GM23338 (cell line): ENCODE results near the gene PGS1. TPM values are rescaled to one million over a fixed set of nuclear protein-coding genes. Genes with fewer than 3 reads are reported as not detected.

Experiments
- ATAC-seq: fragments of 200-7000 bp; cut with Tn5 transposase; 3 replicates; pipeline ENCODE4 v1.9.1; 2020
- DNase-seq: peaks from one replicate; pipeline ENCODE4 v3.0.0-alpha.2; 2015; ENCODE audit warnings: low spot score
- H2AFZ ChIP-seq: fragments of 200-600 bp; sonication (generic); 2 replicates; pipeline ENCODE4 v1.8.0; 2016; ENCODE audit warnings: antibody characterized with exemption, mild to moderate bottlenecking, moderate library complexity
- H3F3A ChIP-seq: fragments of 200-600 bp; sonication (generic); replicated peaks from 2 replicates; pipeline ENCODE4 v1.8.0; 2017; ENCODE audit warnings: antibody characterized with exemption, mixed run types, low read depth
- H3K27ac ChIP-seq: fragments of 200-600 bp; sonication (generic); 2 replicates; pipeline ENCODE4 v1.6.1; 2016; ENCODE audit warnings: low read depth
- H3K27me3 ChIP-seq: fragments of 200-600 bp; sonication (generic); 2 replicates; pipeline ENCODE4 v1.8.0; 2016; ENCODE audit warnings: mild to moderate bottlenecking, mixed run types, moderate library complexity; ENCODE audit not compliant: insufficient read depth
- H3K36me3 ChIP-seq: fragments of 200-600 bp; sonication (generic); 2 replicates; pipeline ENCODE4 v1.8.0; 2016; ENCODE audit warnings: mild to moderate bottlenecking; ENCODE audit not compliant: insufficient read depth
- H3K4me1 ChIP-seq: fragments of 200-600 bp; sonication (generic); 2 replicates; pipeline ENCODE4 v1.8.0; 2016; ENCODE audit warnings: mild to moderate bottlenecking, moderate library complexity; ENCODE audit not compliant: insufficient read depth
- H3K4me2 ChIP-seq: fragments of 200-600 bp; sonication (generic); 2 replicates; pipeline ENCODE4 v1.7.1; 2017; ENCODE audit warnings: mixed run types
- H3K4me3 ChIP-seq: fragments of 200-600 bp; sonication (generic); 2 replicates; pipeline ENCODE4 v1.6.1; 2016; ENCODE audit warnings: mixed run types
- H3K79me2 ChIP-seq: fragments of 200-600 bp; sonication (generic); replicated peaks from 2 replicates; pipeline ENCODE4 v1.8.0; 2017; ENCODE audit warnings: mild to moderate bottlenecking; ENCODE audit not compliant: insufficient read depth
- H3K9me2 ChIP-seq: fragments of 200-600 bp; sonication (generic); 2 replicates; pipeline ENCODE4 v1.8.0; 2017; ENCODE audit not compliant: insufficient read depth
- H4K20me1 ChIP-seq: fragments of 200-600 bp; sonication (generic); replicated peaks from 2 replicates; pipeline ENCODE4 v1.8.0; 2017; ENCODE audit warnings: mild to moderate bottlenecking; ENCODE audit not compliant: insufficient read depth
- H3K27ac Mint-ChIP-seq: 2 replicates; pipeline ENCODE4 v1.8.0; 2020; ENCODE audit warnings: inconsistent platforms, mild to moderate bottlenecking, moderate library complexity, mixed read lengths
- H3K27me3 Mint-ChIP-seq: 3 replicates; pipeline ENCODE4 v1.8.0; 2022; ENCODE audit warnings: low read depth, mild to moderate bottlenecking, moderate library complexity, mixed read lengths, inconsistent platforms; ENCODE audit not compliant: insufficient read depth, poor library complexity
- H3K36me3 Mint-ChIP-seq: 3 replicates; pipeline ENCODE4 v1.8.0; 2021; ENCODE audit warnings: low read depth, mild to moderate bottlenecking, inconsistent platforms, moderate library complexity, mixed read lengths
- H3K4me1 Mint-ChIP-seq: 3 replicates; pipeline ENCODE4 v1.8.0; 2020; ENCODE audit warnings: mild to moderate bottlenecking, inconsistent platforms, mixed read lengths
- H3K4me3 Mint-ChIP-seq: 3 replicates; pipeline ENCODE4 v1.8.0; 2021; ENCODE audit warnings: moderate library complexity, mild to moderate bottlenecking, inconsistent platforms, mixed read lengths
- H3K9me3 Mint-ChIP-seq: 3 replicates; pipeline ENCODE4 v1.8.0; 2020; ENCODE audit warnings: moderate library complexity, mild to moderate bottlenecking, inconsistent platforms, mixed read lengths
- CREB1 ChIP-seq: fragments of 250-450 bp; sonication (Bioruptor Pico); IDR thresholded peaks from 2 replicates; pipeline ENCODE4 v1.5.0; 2020; ENCODE audit warnings: low read depth, mild to moderate bottlenecking, moderate library complexity
- ETS1 ChIP-seq: IDR thresholded peaks from 2 replicates; pipeline ENCODE4 v1.6.1; 2016; ENCODE audit warnings: antibody characterized with exemption
- EZH2phosphoT487 ChIP-seq: fragments of 200-600 bp; sonication (generic); IDR thresholded peaks from one replicate; pipeline ENCODE4 v1.8.1; 2018; ENCODE audit warnings: antibody characterized with exemption; ENCODE audit not compliant: unreplicated experiment
- JUNB ChIP-seq: IDR thresholded peaks from one replicate; pipeline ENCODE4 v1.6.1; 2016; ENCODE audit warnings: antibody characterized with exemption; ENCODE audit not compliant: unreplicated experiment
- NANOG ChIP-seq: IDR thresholded peaks from 2 replicates; pipeline ENCODE4 v1.6.1; 2016; ENCODE audit warnings: antibody characterized with exemption, borderline replicate concordance
- POLR2AphosphoS5 ChIP-seq: IDR thresholded peaks from 2 replicates; pipeline ENCODE4 v1.6.1; 2016; ENCODE audit warnings: antibody characterized with exemption, low read depth
- REST ChIP-seq: IDR thresholded peaks from one replicate; pipeline ENCODE4 v1.6.1; 2018; ENCODE audit warnings: antibody characterized with exemption; ENCODE audit not compliant: unreplicated experiment
- STAT1 ChIP-seq: IDR thresholded peaks from one replicate; pipeline ENCODE4 v1.6.1; 2016; ENCODE audit warnings: antibody characterized with exemption; ENCODE audit not compliant: unreplicated experiment
- ZNF114 ChIP-seq: fragments of 250-450 bp; sonication (Bioruptor Pico); IDR thresholded peaks from 2 replicates; pipeline ENCODE4 v1.5.0; 2020; ENCODE audit warnings: mild to moderate bottlenecking, moderate library complexity
- ZNF331 ChIP-seq: fragments of 250-450 bp; sonication (Bioruptor Pico); IDR thresholded peaks from 2 replicates; pipeline ENCODE4 v1.5.0; 2020; ENCODE audit warnings: low read depth, mild to moderate bottlenecking, moderate library complexity
- polyA plus RNA-seq: library from polyadenylated mRNA; unstranded; fragments of >200 nt; fragmentation: Nextera tagmentation; extraction: Ambion mirVana; gene quantifications from 2 replicates; pipeline ENCODE4 v1.2.1, GENCODE V29; 2016
- total RNA-seq: library from RNA; depleted of rRNA; stranded (reverse); fragments of >200 nt; shearing (Covaris generic); gene quantifications from 2 replicates; pipeline ENCODE4 v1.2.3, GENCODE V29; 2014

PGS1 gene
- total and polyA plus RNA-seq, 2 experiments from 2014 or later, result 43.9 to 67.1 TPM

GRCh38 chr17:78423961-78424675 is 45.7 kb downstream of the PGS1 start:
- ATAC-seq, result no peak
- no peak overlapping the region for H2AFZ ChIP-seq
- no peak for DNase-seq
- H3K79me2 ChIP-seq, result 0 out of 2 replicates have a peak, but pooled peaks cover 9% of the 10 kb centered on the region
- H3K4me1 ChIP-seq, result peaks cover 12% of the 10 kb centered on the region; the same call in 1 of the 2 replicates
- no peak overlapping the region for H3K4me2 ChIP-seq
- Mint-ChIP-seq H3K36me3 (peaks cover 67% of the 10 kb centered on the region), H3K27me3 (peaks cover 15% of the 10 kb centered on the region), H3K27ac (no peak overlapping the region), H3K4me3 (no peak overlapping the region), H3K4me1 (peaks cover 29% of the 10 kb centered on the region), H3K9me3 (no peaks in the 10 kb centered on the region)
- H3F3A ChIP-seq, result peaks cover 20% of the 10 kb centered on the region
- no peak for TF ChIP-seq JUNB
- no peak for TF ChIP-seq CREB1 (CRISPR knock-in tag)
- no peak for TF ChIP-seq STAT1
- no peak for TF ChIP-seq POLR2AphosphoS5
- TF ChIP-seq NANOG, result no peak
- no peak for TF ChIP-seq ETS1
- H3K4me3 ChIP-seq, result no peak overlapping the region
- H3K27me3 ChIP-seq, result no peaks in the 10 kb centered on the region
- peaks cover 19% of the 10 kb centered on the region for H3K36me3 ChIP-seq
- H3K27ac ChIP-seq, result peak overlapping the region; percentile 29
- H3K9me2 ChIP-seq, result no peaks in the 10 kb centered on the region
- peaks cover 12% of the 10 kb centered on the region for H4K20me1 ChIP-seq

- H3K79me2 ChIP-seq, result 0 out of 2 replicates have a peak, but pooled peaks cover 9% of the 10 kb centered on the region
- Mint-ChIP-seq H3K9me3 (no peaks in the 10 kb centered on the region), H3K4me3 (no peak overlapping the region), H3K36me3 (peaks cover 61% of the 10 kb centered on the region), H3K27ac (no peak overlapping the region), H3K4me1 (peaks cover 27% of the 10 kb centered on the region), H3K27me3 (peaks cover 18% of the 10 kb centered on the region)
- H3K4me2 ChIP-seq, result no peak overlapping the region
- peaks cover 10% of the 10 kb centered on the region for H4K20me1 ChIP-seq
- H3K9me2 ChIP-seq, result no peaks in the 10 kb centered on the region
- TF ChIP-seq ZNF114 (CRISPR knock-in tag), result no peak
- no peak for TF ChIP-seq JUNB
- TF ChIP-seq EZH2phosphoT487, result no peak
- TF ChIP-seq REST, result no peak
- no peak for TF ChIP-seq ZNF331 (CRISPR knock-in tag)
- no peak overlapping the region for H2AFZ ChIP-seq
- H3K4me1 ChIP-seq, result peaks cover 10% of the 10 kb centered on the region; the same call in 1 of the 2 replicates
- no peak for ATAC-seq
- H3K36me3 ChIP-seq, result peaks cover 10% of the 10 kb centered on the region
- no peak overlapping the region for H3K27ac ChIP-seq
- peaks cover 23% of the 10 kb centered on the region for H3F3A ChIP-seq
- H3K27me3 ChIP-seq, result no peaks in the 10 kb centered on the region
- no peak overlapping the region for H3K4me3 ChIP-seq
- no peak for DNase-seq
These were observed 47.0 kb downstream of the PGS1 start for GRCh38 chr17:78425429-78425828.
